LNCaP clone FGC (cell line): ENCODE measurements around the gene MMP28.

Experiments
- DNase-seq: peaks from one replicate; pipeline ENCODE4 v3.0.0-alpha.2; 2011; ENCODE audit warnings: low read depth
- H3K4me3 ChIP-seq: 2 replicates; pipeline ENCODE4 v1.5.1; 2011; ENCODE audit warnings: mild to moderate bottlenecking, low read depth, low read length, control low read depth
- TF ChIP-seq, protein P1 (sequence below): IDR thresholded peaks from 2 replicates; pipeline ENCODE4 v1.5.1; 2012; ENCODE audit warnings: mild to moderate bottlenecking; ENCODE audit not compliant: control insufficient read depth, insufficient read depth; ENCODE audit errors: extremely low read depth

MMP28 gene

DNA sequence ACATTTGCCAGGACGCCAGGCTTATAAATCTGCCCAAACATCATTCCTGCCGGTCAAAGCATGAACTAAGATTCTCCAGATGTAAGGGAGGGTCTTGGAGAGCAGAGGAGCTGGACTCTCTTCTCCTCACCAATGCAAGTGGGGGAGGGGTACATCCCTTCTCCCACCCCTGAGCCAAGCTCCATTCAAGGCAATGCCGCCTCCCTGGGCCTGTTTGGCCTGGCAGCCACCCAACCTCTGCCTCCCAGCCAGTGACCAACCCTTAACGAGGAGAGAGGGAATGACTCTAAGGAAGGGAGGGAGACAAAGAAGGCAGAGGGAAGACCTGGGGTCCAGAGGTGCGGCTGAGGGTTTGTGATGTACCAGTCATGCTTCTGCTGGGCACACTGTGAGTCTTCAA is 20.9 kb downstream of the MMP28 start:
- no peak for DNase-seq
- TF ChIP-seq, protein P1, sequence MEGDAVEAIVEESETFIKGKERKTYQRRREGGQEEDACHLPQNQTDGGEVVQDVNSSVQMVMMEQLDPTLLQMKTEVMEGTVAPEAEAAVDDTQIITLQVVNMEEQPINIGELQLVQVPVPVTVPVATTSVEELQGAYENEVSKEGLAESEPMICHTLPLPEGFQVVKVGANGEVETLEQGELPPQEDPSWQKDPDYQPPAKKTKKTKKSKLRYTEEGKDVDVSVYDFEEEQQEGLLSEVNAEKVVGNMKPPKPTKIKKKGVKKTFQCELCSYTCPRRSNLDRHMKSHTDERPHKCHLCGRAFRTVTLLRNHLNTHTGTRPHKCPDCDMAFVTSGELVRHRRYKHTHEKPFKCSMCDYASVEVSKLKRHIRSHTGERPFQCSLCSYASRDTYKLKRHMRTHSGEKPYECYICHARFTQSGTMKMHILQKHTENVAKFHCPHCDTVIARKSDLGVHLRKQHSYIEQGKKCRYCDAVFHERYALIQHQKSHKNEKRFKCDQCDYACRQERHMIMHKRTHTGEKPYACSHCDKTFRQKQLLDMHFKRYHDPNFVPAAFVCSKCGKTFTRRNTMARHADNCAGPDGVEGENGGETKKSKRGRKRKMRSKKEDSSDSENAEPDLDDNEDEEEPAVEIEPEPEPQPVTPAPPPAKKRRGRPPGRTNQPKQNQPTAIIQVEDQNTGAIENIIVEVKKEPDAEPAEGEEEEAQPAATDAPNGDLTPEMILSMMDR, result no peak
- H3K4me3 ChIP-seq, result no peak overlapping the region

DNA sequence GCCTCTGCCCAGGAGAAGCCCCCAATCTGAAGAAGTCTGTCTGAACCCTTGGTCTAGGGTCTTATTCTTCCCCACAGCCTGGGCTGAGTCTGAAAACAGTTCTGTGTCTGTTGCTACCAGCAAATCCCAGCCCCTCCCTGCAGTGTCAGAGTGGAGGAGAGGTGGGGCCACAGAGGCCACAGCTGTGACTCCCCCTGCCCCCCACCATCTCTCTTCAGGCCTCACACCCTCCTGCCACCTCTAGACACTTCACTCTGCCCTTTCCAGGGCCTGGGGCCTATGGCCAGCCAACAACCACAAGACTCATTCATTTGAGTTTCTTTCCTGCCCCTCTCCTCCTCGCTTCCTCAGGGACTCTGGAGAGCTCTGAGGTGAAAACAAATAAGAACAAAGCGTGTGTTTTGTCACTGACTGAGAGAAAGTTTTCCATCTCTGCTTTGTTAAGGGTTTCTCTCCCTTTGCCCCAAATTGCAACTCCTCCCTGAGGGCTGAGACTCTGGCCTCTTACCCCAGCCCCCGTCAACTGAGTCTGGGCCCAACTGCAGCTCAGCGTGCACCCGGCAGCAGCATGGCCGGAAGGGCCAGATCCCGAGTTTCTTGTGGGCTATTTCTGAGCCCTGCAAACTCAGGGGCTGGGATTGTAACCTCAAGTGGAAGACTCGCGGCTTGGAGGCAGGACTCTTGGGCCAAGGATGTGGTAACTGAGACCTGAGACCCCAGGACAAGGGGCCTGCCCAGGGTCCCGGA is 21.6 kb downstream of the MMP28 start:
- no peak for DNase-seq
- TF ChIP-seq, protein P1, result no peak
- no peak overlapping the region for H3K4me3 ChIP-seq

DNA sequence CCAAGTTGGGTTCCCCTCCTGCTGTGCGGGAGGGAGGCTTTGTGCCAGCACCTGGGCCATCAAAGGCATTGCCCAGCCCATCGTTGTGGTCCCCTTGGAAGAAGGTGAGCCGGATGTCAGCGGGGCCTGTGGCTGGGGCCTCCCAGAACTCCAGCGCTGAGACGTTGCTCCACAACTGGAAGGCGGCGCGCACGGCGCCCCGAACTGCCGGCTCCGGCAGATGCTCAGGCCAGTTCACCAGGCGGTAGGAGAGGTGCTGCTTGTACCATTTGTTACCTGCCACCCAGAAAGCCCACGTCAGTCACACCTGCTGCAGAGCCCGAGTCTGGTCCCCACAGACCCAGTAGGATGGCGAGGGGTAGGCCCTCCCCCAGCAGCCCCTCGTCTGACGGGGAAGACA is 22.3 kb downstream of the MMP28 start:
- DNase-seq, result no peak
- TF ChIP-seq, protein P1, result no peak
- no peak overlapping the region for H3K4me3 ChIP-seq

- DNase-seq, result no peak
- TF ChIP-seq, protein P1, result peak; percentile 28; the same call in 1 of the 2 replicates
- H3K4me3 ChIP-seq, result no peak overlapping the region
Measured at GRCh38 chr17:35769895-35770486, 25.4 kb downstream of the MMP28 start.

DNA sequence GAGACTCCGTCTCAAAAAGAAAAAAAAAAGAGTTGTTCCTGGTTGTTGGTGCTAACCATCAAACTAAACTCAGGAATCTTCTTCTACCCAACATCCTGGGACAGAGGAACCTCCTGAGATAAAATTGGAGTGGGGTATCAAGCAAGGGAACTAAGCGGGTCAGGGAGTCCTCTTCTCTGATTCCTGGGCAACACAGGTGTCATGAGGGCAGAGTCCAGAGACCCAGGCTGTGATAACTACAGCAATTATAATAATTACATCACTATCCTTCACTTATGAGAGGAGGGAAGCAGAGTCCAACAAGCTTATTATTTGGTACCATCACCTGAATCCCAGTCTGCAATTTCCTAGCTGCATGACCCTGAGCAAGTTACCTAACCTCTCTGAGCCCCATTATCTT is 26.6 kb downstream of the MMP28 start:
- DNase-seq, result no peak
- TF ChIP-seq, protein P1, result no peak
- H3K4me3 ChIP-seq, result no peak overlapping the region

DNA sequence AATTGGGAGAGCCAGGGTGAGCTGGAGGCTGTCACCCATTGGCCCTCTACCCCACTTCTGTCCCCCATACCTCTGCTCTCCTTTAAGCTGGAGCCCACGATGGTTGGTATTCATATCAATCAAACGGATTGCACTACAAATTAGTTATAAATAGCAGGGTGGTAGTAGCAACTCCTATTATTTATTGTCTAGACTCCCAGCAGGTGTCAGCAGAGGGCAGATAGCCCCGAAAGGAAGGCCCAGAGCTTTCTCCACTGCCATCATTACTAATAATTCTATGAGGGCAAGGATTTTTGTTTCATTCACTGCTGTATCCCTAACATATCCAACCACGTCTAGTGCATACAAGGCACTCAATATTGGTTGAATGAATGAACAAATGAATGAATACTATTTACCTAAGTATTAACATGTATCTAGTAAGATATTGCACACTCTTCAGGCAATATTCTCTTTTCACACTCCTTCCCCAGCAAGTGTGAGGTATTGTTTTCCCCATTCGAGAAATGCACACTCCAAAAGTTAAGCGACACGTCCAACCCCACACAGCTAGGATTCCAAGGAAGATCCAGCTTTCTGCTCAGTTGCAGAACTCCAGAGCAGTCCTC is 28.4 kb downstream of the MMP28 start:
- DNase-seq, result no peak
- TF ChIP-seq, protein P1, result peak; percentile 72
- no peak overlapping the region for H3K4me3 ChIP-seq
